GM12878 (cell line): ENCODE measurements around the gene AKT1S1. TPM values are rescaled to one million over a fixed set of nuclear protein-coding genes. Genes with fewer than 3 reads are reported as not detected.

Experiments used
- ATF7 ChIP-seq: fragments of 450-650 bp; IDR thresholded peaks from 2 replicates; pipeline ENCODE4 v1.6.1; 2016; ENCODE audit warnings: low read depth, mild to moderate bottlenecking
- BHLHE40 ChIP-seq, 2 experiments: fragments of 450-650 bp in 1 of 2; IDR thresholded peaks; 2 replicates each; pipeline ENCODE4 v1.6.1; 2011 to 2017; ENCODE audit warnings: low read depth in 2 of 2, borderline replicate concordance in 1 of 2, improper control_type of control experiment in 1 of 2, low read length in 1 of 2, mild to moderate bottlenecking in 1 of 2
- CHD1 ChIP-seq: IDR thresholded peaks from 2 replicates; pipeline ENCODE4 v1.6.1; 2012; ENCODE audit warnings: low read depth, low read length, improper control_type of control experiment
- CREM ChIP-seq: IDR thresholded peaks from 2 replicates; pipeline ENCODE4 v1.6.1; 2014; ENCODE audit warnings: antibody characterized with exemption, low read depth
- EED ChIP-seq: sonication (generic); IDR thresholded peaks from 2 replicates; pipeline ENCODE4 v1.6.1; 2016; ENCODE audit warnings: antibody characterized with exemption, low read depth
- FOS ChIP-seq: IDR thresholded peaks from 3 replicates; pipeline ENCODE4 v1.6.1; 2011; ENCODE audit warnings: borderline replicate concordance; ENCODE audit not compliant: insufficient read length; ENCODE audit errors: extremely low read depth
- FOXM1 ChIP-seq: IDR thresholded peaks from 2 replicates; pipeline ENCODE4 v1.6.1; 2012; ENCODE audit warnings: low read depth, mild to moderate bottlenecking, inconsistent platforms, low read length, moderate library complexity
- HDGF ChIP-seq: fragments of 450-650 bp; IDR thresholded peaks from 2 replicates; pipeline ENCODE4 v1.6.1; 2016; ENCODE audit warnings: antibody characterized with exemption
- IKZF1 ChIP-seq: fragments of 450-650 bp; conservative IDR thresholded peaks from 2 replicates; pipeline ENCODE4 v1.6.1; 2017; ENCODE audit warnings: antibody characterized with exemption, mild to moderate bottlenecking
- KAT2A ChIP-seq: conservative IDR thresholded peaks from 2 replicates; pipeline ENCODE4 v1.6.1; 2011; ENCODE audit warnings: low read depth, low read length; ENCODE audit not compliant: control insufficient read depth
- LARP7 ChIP-seq: fragments of 450-650 bp; IDR thresholded peaks from 2 replicates; pipeline ENCODE4 v1.6.1; 2017; ENCODE audit warnings: mild to moderate bottlenecking
- MEF2A ChIP-seq: IDR thresholded peaks from 2 replicates; pipeline ENCODE4 v1.6.1; 2011; ENCODE audit warnings: low read depth, mild to moderate bottlenecking, low read length, moderate library complexity; ENCODE audit not compliant: insufficient read depth
- MEF2B ChIP-seq: fragments of 450-650 bp; IDR thresholded peaks from 2 replicates; pipeline ENCODE4 v1.6.1; 2018; ENCODE audit warnings: mild to moderate bottlenecking, moderate library complexity; ENCODE audit not compliant: partially characterized antibody, poor library complexity, severe bottlenecking
- MTA2 ChIP-seq: fragments of 450-650 bp; IDR thresholded peaks from 2 replicates; pipeline ENCODE4 v1.6.1; 2016; ENCODE audit warnings: low read depth, mild to moderate bottlenecking, moderate library complexity
- NBN ChIP-seq: fragments of 450-650 bp; IDR thresholded peaks from 2 replicates; pipeline ENCODE4 v1.6.1; 2016
- NFIC ChIP-seq: IDR thresholded peaks from 2 replicates; pipeline ENCODE4 v1.6.1; 2012; ENCODE audit warnings: low read depth, mild to moderate bottlenecking, inconsistent platforms, low read length, moderate library complexity
- NFYA ChIP-seq: IDR thresholded peaks from 2 replicates; pipeline ENCODE4 v1.6.1; 2011; ENCODE audit warnings: low read depth, mild to moderate bottlenecking, low read length, improper control_type of control experiment, borderline replicate concordance
- NFYB ChIP-seq: IDR thresholded peaks from 2 replicates; pipeline ENCODE4 v1.6.1; 2011; ENCODE audit warnings: low read depth, mild to moderate bottlenecking, low read length, improper control_type of control experiment, moderate library complexity; ENCODE audit not compliant: insufficient read depth
- PAX5 ChIP-seq: IDR thresholded peaks from 2 replicates; pipeline ENCODE4 v1.6.1; 2011; ENCODE audit warnings: low read depth, low read length, borderline replicate concordance
- PAX8 ChIP-seq: fragments of 450-650 bp; IDR thresholded peaks from 2 replicates; pipeline ENCODE4 v1.6.1; 2017; ENCODE audit warnings: mild to moderate bottlenecking, moderate library complexity
- PKNOX1 ChIP-seq: fragments of 450-650 bp; IDR thresholded peaks from 2 replicates; pipeline ENCODE4 v1.6.1; 2016; ENCODE audit warnings: mild to moderate bottlenecking
- PML ChIP-seq: IDR thresholded peaks from 2 replicates; pipeline ENCODE4 v1.6.1; 2012; ENCODE audit warnings: low read length, inconsistent platforms
- RAD21 ChIP-seq: IDR thresholded peaks from 2 replicates; pipeline ENCODE4 v1.6.1; 2011; ENCODE audit warnings: mild to moderate bottlenecking, low read depth, low read length, moderate library complexity; ENCODE audit not compliant: insufficient read depth
- RELB ChIP-seq: fragments of 450-650 bp; IDR thresholded peaks from 2 replicates; pipeline ENCODE4 v1.6.1; 2017; ENCODE audit warnings: low read depth, mild to moderate bottlenecking, moderate library complexity
- RUNX3 ChIP-seq: IDR thresholded peaks from 2 replicates; pipeline ENCODE4 v1.6.1; 2012; ENCODE audit warnings: low read length, inconsistent platforms
- SMARCA5 ChIP-seq: fragments of 450-650 bp; IDR thresholded peaks from 2 replicates; pipeline ENCODE4 v1.6.1; 2017; ENCODE audit warnings: mild to moderate bottlenecking
- TAF1 ChIP-seq: IDR thresholded peaks from 2 replicates; pipeline ENCODE4 v1.6.1; 2011; ENCODE audit warnings: mild to moderate bottlenecking, low read depth, low read length, borderline replicate concordance
- TARDBP ChIP-seq: IDR thresholded peaks from 2 replicates; pipeline ENCODE4 v1.6.1; 2016; ENCODE audit warnings: borderline replicate concordance
- ZNF217 ChIP-seq: fragments of 450-650 bp; IDR thresholded peaks from 2 replicates; pipeline ENCODE4 v1.6.1; 2017; ENCODE audit warnings: antibody characterized with exemption, mild to moderate bottlenecking
- polyA plus RNA-seq, 11 experiments: library from polyadenylated mRNA; depleted of rRNA in 4 of 11; unstranded in 6 of 11; stranded (reverse) in 5 of 11; fragments of >200 nt; fragmentation: Nextera tagmentation in 4 of 11; fragmentation: Illumina TruSeq in 1 of 11; extraction: Ambion mirVana in 4 of 11; extraction: Trizol in 1 of 11; gene quantifications; 1 replicate in 1 of 11; 2 replicates in 10 of 11; pipeline versions ENCODE4 v1.2.1 to v1.2.3, GENCODE V29; 2011 to 2016; ENCODE audit warnings: inconsistent platforms in 2 of 11, missing spikeins in 2 of 11, low read depth in 1 of 11
- total RNA-seq, 4 experiments: library from RNA; depleted of rRNA in 3 of 4; stranded (reverse); fragments of >200 nt in 3 of 4; fragmentation: Illumina TruSeq in 1 of 4; extraction: Trizol in 1 of 4; gene quantifications; 2 replicates each; pipeline versions ENCODE4 v1.2.1 to v1.2.3, GENCODE V29; 2013 to 2021

Gene AKT1S1
- total and polyA plus RNA-seq, 10 of the 15 experiments (the other 5 are each of a cell fraction or from before 2014, with no cell fraction given), result 0.43 to 23.0 (median 12.3) TPM

GRCh38 chr19:49911381-49912145, 34.4 kb upstream of the AKT1S1 start (continued):
- TF ChIP-seq BHLHE40 (IDR thresholded peaks at IDR 0.05; ENCODE audit: borderline replicate concordance in 1 of 2, low read depth in 2 of 2, low read length in 1 of 2), result peak; percentile 17 to 35; a peak in 1 of 4 replicates
- TF ChIP-seq KAT2A, result no peak
- peak; percentile 43; the same call in 1 of the 2 replicates for TF ChIP-seq CREM
- no peak for TF ChIP-seq PAX8
- peak; percentile 83 for TF ChIP-seq IKZF1
- no peak for TF ChIP-seq FOXM1
- TF ChIP-seq MTA2, result peak; percentile 50; the same call in 1 of the 2 replicates
- TF ChIP-seq LARP7, result peak; percentile 51; the same call in 1 of the 2 replicates
- TF ChIP-seq NFYA, result no peak
- TF ChIP-seq PAX5, result peak; percentile 57; the same call in 1 of the 2 replicates
- TF ChIP-seq NBN, result peak; percentile 82
- peak; percentile 92 for TF ChIP-seq RELB
- peak; percentile 26; the same call in 1 of the 2 replicates for TF ChIP-seq TARDBP
- no peak for TF ChIP-seq CHD1
- TF ChIP-seq PKNOX1, result peak; percentile 35; the same call in 1 of the 2 replicates
- peak; percentile 14 for TF ChIP-seq MEF2B
- TF ChIP-seq SMARCA5, result 0 out of 2 replicates have a peak, but pooled peaks have one; percentile 20
- peak; percentile 9; the same call in 1 of the 2 replicates for TF ChIP-seq NFYB
- TF ChIP-seq ZNF217, result no peak
- TF ChIP-seq RAD21, result 0 out of 2 replicates have a peak, but pooled peaks have one; percentile 1
- TF ChIP-seq PML, result peak; percentile 78; the same call in 1 of the 2 replicates
- peak; percentile 49; the same call in 1 of the 2 replicates for TF ChIP-seq ATF7
- peak; percentile 80 for TF ChIP-seq MEF2A
- peak; percentile 84 for TF ChIP-seq HDGF
- TF ChIP-seq EED, result peak; percentile 85
- TF ChIP-seq FOS, result no peak
- peak; percentile 58 for TF ChIP-seq NFIC
- 0 out of 2 replicates have a peak, but pooled peaks have one; percentile 18 for TF ChIP-seq TAF1
- peak; percentile 56 for TF ChIP-seq RUNX3
